Heart right ventricle (tissue), 16 donors: ENCODE data around the gene PDZD4. TPM values are rescaled to one million over a fixed set of nuclear protein-coding genes. Genes with fewer than 3 reads are reported as not detected.

Experiments used
- ATAC-seq, 8 donors: fragments of 200-7000 bp; cut with Tn5 transposase; one replicate each; pipeline ENCODE4 v1.9.1; 2020; ENCODE audit warnings: mild to moderate bottlenecking in 8 of 8, moderate library complexity in 8 of 8, moderate number of reproducible peaks in 1 of 8
- DNase-seq, 2 donors: peaks; one replicate each; pipeline ENCODE4 v3.0.0-alpha.2; 2020
- H3K27ac ChIP-seq, 10 donors: fragments of 200-600 bp; sonication (generic) in 2 of 10; one replicate each; pipeline versions ENCODE4 v1.5.0 to v1.8.0; 2020 to 2022; ENCODE audit warnings: mild to moderate bottlenecking in 3 of 10
- H3K27me3 ChIP-seq, 7 donors: fragments of 200-600 bp; one replicate each; pipeline ENCODE4 v1.8.0; 2021 to 2022; ENCODE audit warnings: mild to moderate bottlenecking in 2 of 7
- H3K36me3 ChIP-seq, 9 donors: fragments of 200-600 bp; sonication (generic) in 1 of 9; one replicate each; pipeline versions ENCODE4 v1.5.0 to v1.8.0; 2020 to 2022; ENCODE audit warnings: mild to moderate bottlenecking in 2 of 9
- H3K4me1 ChIP-seq, 9 donors: fragments of 200-600 bp; sonication (generic) in 1 of 9; one replicate each; pipeline versions ENCODE4 v1.5.0 to v1.8.0; 2020 to 2022; ENCODE audit warnings: mild to moderate bottlenecking in 4 of 9
- H3K4me3 ChIP-seq, 10 donors: fragments of 200-600 bp; sonication (generic) in 2 of 10; one replicate each; pipeline versions ENCODE4 v1.5.0 to v1.8.0; 2020 to 2022; ENCODE audit warnings: mild to moderate bottlenecking in 7 of 10, moderate library complexity in 2 of 10
- H3K9me3 ChIP-seq, 11 donors: fragments of 200-600 bp in 10 of 11; sonication (generic) in 2 of 11; one replicate each; pipeline versions ENCODE4 v1.5.0 to v1.8.0; 2013 to 2022; ENCODE audit warnings: mild to moderate bottlenecking in 2 of 11, control low read depth in 1 of 11, moderate library complexity in 1 of 11
- WGBS, 2 donors: extraction: QIAGEN DNeasy Blood & Tissue Kit; methylation state at CpG; one replicate each; pipeline ENCODE4 v1.1.7; 2013; ENCODE audit warnings: inconsistent platforms in 1 of 2; 5-methylcytosine and 5-hydroxymethylcytosine counted together
- intact Hi-C, 10 donors: fragments of 100-400 bp; cut with DNase I; formaldehyde crosslinking; loops; one replicate each; pipeline versions ENCODE4 v1.11.1 to v1.14.2; 2022
- long read RNA-seq, 3 donors: library from polyadenylated mRNA; unstranded; transcript quantifications; one replicate each; pipeline ENCODE4 v2.0.0, GENCODE V29; 2020 to 2021
- polyA plus RNA-seq, 2 donors: library from polyadenylated mRNA; stranded (reverse); fragments of 200-250 nt; gene quantifications; one replicate each; pipeline ENCODE4 v1.2.3, GENCODE V29; 2013
- total RNA-seq, 10 donors: library from RNA; stranded (reverse); fragmentation: NEBNext Ultra II Directional in 3 of 10; extraction: Animal tissue kit (Norgen Biotek cat#: 25700) in 3 of 10; gene quantifications; one replicate each; pipeline versions ENCODE4 v1.2.1 to v1.2.4, GENCODE V29; 2021 to 2023
- TF ChIP-seq, protein P1 (sequence below), 9 donors: fragments of 200-600 bp; sonication (generic) in 2 of 9; IDR thresholded peaks; one replicate each; pipeline versions ENCODE4 v1.5.0 to v1.8.0; 2021 to 2022; ENCODE audit warnings: antibody characterized with exemption in 9 of 9, mild to moderate bottlenecking in 5 of 9, moderate library complexity in 1 of 9
- donor health status: Arrhythmogenic right ventricular cardiomyopathy.
- donor health status: ischemic (EF 13 %, LVEDD 7.1; RV severe dilation, severe dysfunction).
- donor health status: healthy with polysubstance abuse.
- donor health status: DM: no; HTN: yes; CAD: no.
- donor health status: DM: no; HTN: no; CAD: no.
- donor health status: ischemic (EF 25% LVEDD 6.9; RV normal size, moderate dysfunction).
- donor health status: ischemic (EF 25% LVEDD 5.7; RV mildly dilated, moderate dysfunction).
- donor health status: healthy.
- donor health status: DM: yes; HTN: yes; CAD: no.
- donor health status: Ischemic cardiomyopathy.
- donor health status: ischemic (EF 35%, LVEDD 5.7; RV mildly dilated, moderate dysfunction).
- donor health status: nonischemic (EF 11% LVEDD 7.7; RV severe dilation, severe dysfunction).
- donor health status: DM: yes; HTN: yes; CAD: no.
- donor health status: PGD.
- donor health status: ischemic (EF 29% LVEDD 5.4; RV normal size, mild dysfunction).
- donor health status: nonischemic (EF 23%, LVEDD 6.1; RV moderate dilation, normal function).

Gene PDZD4, protein sequence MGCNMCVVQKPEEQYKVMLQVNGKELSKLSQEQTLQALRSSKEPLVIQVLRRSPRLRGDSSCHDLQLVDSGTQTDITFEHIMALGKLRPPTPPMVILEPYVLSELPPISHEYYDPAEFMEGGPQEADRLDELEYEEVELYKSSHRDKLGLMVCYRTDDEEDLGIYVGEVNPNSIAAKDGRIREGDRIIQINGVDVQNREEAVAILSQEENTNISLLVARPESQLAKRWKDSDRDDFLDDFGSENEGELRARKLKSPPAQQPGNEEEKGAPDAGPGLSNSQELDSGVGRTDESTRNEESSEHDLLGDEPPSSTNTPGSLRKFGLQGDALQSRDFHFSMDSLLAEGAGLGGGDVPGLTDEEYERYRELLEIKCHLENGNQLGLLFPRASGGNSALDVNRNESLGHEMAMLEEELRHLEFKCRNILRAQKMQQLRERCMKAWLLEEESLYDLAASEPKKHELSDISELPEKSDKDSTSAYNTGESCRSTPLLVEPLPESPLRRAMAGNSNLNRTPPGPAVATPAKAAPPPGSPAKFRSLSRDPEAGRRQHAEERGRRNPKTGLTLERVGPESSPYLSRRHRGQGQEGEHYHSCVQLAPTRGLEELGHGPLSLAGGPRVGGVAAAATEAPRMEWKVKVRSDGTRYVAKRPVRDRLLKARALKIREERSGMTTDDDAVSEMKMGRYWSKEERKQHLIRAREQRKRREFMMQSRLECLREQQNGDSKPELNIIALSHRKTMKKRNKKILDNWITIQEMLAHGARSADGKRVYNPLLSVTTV
- 1 to 10 TPM; 1.2 to 3.0 (median 2.0) TPM for total RNA-seq
- 1 to 10 TPM; 2.4 to 4.5 TPM for polyA plus RNA-seq
- long read RNA-seq, donor 1 = 0 reads
- long read RNA-seq, donor 2, partial matches to known transcripts = 0 of 1 reads
- long read RNA-seq, donor 2, other reads (novel, unspliced or antisense) = 1 of 1 reads
- long read RNA-seq, donor 3, partial matches to known transcripts = 0 of 1 reads
- long read RNA-seq, donor 3, other reads (novel, unspliced or antisense) = 1 of 1 reads

DNA sequence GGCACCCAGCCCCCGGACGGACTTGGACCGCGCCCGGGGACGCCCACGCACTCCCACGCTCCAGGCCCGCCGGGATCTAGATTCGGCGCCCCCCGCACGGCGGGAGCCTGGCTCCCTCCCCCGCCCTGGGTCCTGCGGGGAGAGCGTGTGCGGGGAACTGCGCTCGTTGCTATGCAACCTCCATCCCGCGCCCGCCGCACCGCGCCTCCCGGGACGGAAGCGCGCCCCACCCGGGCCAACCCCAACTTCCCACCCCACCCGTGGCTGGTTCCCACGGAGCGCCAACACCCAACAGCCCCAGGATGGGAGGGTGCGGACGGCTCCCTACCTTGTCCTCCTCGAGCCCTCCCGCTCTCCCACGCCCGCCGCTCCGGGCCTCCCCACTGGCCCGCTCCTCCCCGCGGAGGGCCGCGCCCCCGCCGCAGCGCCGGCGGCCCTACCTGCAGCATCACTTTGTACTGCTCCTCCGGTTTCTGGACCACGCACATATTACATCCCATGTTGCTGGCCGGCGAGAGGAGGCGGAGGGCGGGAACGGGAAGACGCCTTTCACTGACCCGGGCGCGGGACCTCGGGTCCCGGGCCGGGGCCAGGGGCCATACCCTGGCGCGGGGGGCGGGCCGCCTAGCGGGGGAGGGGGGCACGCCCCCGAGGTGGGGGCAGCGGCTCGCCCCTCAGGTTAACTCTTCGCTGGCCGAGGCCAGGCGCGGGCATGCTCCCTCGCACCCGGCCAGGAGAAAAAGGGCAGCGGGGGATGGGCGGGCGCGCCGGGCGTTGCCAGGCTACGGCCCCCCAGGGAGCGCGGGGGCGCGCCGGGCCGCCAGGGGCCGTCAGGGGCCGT is at the start of gene PDZD4:
PDZD4 (minus strand) TSS at position 746 of the 841 bp plus-strand sequence; CDS start at position 500, 246 bp downstream.
- no peak for DNase-seq
- H3K4me3 ChIP-seq = peak within 1 kb of the TSS; percentile 18 to 55 (median 49)
- intact Hi-C loops = no loop called here
- TF ChIP-seq, protein P1, sequence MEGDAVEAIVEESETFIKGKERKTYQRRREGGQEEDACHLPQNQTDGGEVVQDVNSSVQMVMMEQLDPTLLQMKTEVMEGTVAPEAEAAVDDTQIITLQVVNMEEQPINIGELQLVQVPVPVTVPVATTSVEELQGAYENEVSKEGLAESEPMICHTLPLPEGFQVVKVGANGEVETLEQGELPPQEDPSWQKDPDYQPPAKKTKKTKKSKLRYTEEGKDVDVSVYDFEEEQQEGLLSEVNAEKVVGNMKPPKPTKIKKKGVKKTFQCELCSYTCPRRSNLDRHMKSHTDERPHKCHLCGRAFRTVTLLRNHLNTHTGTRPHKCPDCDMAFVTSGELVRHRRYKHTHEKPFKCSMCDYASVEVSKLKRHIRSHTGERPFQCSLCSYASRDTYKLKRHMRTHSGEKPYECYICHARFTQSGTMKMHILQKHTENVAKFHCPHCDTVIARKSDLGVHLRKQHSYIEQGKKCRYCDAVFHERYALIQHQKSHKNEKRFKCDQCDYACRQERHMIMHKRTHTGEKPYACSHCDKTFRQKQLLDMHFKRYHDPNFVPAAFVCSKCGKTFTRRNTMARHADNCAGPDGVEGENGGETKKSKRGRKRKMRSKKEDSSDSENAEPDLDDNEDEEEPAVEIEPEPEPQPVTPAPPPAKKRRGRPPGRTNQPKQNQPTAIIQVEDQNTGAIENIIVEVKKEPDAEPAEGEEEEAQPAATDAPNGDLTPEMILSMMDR (IDR thresholded peaks at IDR 0.05) = no peak
- peak in 5 of 8 donors; percentile 8 to 43 (median 32) for ATAC-seq
- H3K27me3 ChIP-seq = peaks cover 0 to 91% (median 0%) of the 10 kb centered on the region in 7 donors
- H3K27ac ChIP-seq = no peak within 1 kb of the TSS
- 1% methylated on average over 19 to 79 of the region's 97 CpGs for WGBS, 2 donors
- no peaks in the 10 kb centered on the region for H3K9me3 ChIP-seq
- no peaks in the 10 kb centered on the region for H3K36me3 ChIP-seq
- H3K4me1 ChIP-seq = peaks cover 0 to 16% (median 0%) of the 10 kb centered on the region in 9 donors

DNA sequence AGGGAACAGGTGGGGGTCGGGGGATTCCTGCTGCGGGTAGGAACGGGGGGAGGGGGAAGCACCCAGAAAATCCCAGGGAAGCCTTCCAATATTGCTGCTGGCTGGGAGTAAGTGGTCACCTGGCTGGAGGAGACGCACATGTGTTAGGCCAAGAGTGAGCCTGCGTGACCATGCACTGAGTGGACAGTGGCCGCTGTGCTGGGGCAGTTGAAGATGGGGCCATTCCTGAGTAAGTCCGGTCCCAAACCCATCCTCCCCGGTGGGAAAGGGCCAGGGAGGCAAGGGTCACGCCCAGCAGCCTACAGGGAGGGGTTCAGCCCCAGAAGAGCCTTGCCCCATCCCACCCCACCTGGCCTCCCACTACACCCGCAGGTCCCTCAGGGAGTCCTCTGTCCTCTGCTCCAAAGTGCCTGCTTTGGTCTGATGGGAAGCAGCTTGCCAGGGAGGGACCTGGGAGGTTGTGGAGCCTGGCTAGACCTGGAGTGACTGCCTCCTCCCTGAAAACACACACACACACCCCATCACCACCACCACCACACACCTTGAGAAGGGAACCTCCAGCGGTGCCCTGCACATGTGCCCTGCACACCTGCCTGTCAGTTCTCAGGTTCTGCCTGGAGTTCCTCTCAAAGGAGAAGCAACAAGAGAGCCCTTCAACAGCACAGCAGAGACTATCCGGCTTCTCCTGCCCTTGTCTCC is 49.5 kb upstream of the PDZD4 start:
- no peak for DNase-seq
- H3K36me3 ChIP-seq = no peaks in the 10 kb centered on the region

DNA sequence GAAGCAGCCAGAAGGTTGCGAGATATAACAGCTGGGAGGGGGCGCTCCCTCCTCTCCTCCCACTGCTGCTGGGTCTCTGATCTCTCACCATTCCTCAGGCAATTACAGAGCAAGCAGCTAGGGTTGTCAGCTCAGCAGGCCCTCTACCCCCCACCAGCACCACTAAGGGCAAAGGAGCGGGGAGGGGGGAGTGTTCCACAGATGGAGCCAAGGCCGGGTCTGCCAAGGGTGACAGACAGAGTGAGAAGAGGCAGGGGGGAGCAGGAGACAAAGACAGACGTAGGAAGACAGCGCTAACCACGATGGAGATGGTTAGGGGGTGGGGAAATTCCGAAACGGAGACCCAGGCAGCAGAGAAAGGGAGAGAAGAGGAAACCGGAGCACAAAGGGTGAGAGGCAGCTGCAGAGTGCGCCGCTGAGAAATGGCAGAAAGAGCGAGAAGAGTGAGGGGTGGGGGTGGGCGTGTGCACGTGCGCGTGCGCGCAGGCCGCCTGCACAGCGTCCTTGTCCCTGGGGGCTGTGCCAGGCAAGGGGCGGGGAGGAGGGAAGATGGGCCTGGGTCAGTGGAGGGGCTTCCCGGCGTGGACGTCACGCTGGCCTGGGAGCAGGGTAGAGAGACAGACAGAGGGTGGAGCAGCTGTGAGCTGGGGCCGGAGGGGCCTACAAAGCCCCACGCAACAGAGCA is 48.8 kb upstream of the PDZD4 start:
- H3K36me3 ChIP-seq = no peaks in the 10 kb centered on the region

More for the DNA sequence above, 49.5 kb upstream of the PDZD4 start:
- 46 to 55% methylated on average over 10 to 12 of the region's 12 CpGs for WGBS, 2 donors
- no peaks in the 10 kb centered on the region for H3K9me3 ChIP-seq
- H3K4me3 ChIP-seq = no peak overlapping the region
- TF ChIP-seq, protein P1 (IDR thresholded peaks at IDR 0.05) = no peak
- H3K27me3 ChIP-seq = peaks cover 0 to 100% (median 38%) of the 10 kb centered on the region in 7 donors
- no peak overlapping the region for H3K27ac ChIP-seq
- intact Hi-C loops = no loop called here
- no peaks in the 10 kb centered on the region for H3K4me1 ChIP-seq
- no peak for ATAC-seq

More for the DNA sequence above, 48.8 kb upstream of the PDZD4 start:
- WGBS, 2 donors = 6% methylated on average over 20 to 22 of the region's 28 CpGs
- H3K27ac ChIP-seq = no peak overlapping the region
- H3K4me1 ChIP-seq = no peaks in the 10 kb centered on the region
- ATAC-seq (no peak), DNase-seq (no peak)
- no peaks in the 10 kb centered on the region for H3K9me3 ChIP-seq
- intact Hi-C loops = no loop called here
- peaks cover 0 to 98% (median 30%) of the 10 kb centered on the region in 7 donors for H3K27me3 ChIP-seq
- TF ChIP-seq, protein P1 (IDR thresholded peaks at IDR 0.05) = no peak
- H3K4me3 ChIP-seq = no peak overlapping the region
